22Rv1 (cell line): ENCODE measurements around the gene PHACTR1.

ENCODE experiments used
- ZFX ChIP-seq: fragments of 450-650 bp; IDR thresholded peaks from 2 replicates; pipeline ENCODE4 v1.6.1; 2017; ENCODE audit warnings: antibody characterized with exemption, borderline replicate concordance
- TF ChIP-seq, protein P1 (sequence below): fragments of 450-650 bp; IDR thresholded peaks from 2 replicates; pipeline ENCODE4 v1.5.1; 2017; ENCODE audit warnings: mild to moderate bottlenecking

DNA sequence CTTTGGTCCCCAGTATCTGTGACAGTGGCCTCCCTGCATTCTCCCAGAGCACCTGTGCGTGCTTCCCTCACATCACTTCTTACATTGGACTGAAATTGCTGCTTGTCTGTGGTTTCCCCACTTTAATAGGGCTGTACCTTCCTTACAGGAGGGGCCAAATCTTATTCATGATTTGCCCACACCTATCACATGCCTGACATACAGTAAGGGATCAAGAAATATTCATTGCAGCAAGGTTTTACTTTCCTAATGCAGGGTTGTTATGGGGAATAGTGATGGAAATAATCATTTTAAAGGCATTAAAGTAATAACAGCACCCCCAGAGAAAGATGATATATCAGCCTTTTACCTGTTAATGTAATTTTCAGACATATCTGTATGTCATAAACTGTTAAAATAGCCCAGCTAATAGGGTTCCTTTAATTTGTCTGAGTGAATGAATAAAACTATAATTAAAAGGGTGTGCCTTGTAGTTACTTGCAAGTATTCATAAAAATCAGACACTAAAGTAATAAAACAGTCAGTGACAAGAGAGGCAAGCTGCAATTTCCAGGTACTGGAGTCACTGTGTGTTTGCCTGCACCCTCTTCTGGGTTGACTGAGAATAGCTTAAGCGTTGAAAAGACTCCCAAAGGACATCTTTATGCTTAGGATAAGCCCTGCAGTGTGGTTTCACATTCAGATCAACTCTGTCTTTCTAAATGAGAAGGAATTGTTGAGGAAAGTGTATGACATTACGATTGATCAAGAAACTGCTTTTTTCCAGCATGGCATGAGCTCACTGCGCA is 182.7 kb downstream of the PHACTR1 start:
- TF ChIP-seq, protein P1, sequence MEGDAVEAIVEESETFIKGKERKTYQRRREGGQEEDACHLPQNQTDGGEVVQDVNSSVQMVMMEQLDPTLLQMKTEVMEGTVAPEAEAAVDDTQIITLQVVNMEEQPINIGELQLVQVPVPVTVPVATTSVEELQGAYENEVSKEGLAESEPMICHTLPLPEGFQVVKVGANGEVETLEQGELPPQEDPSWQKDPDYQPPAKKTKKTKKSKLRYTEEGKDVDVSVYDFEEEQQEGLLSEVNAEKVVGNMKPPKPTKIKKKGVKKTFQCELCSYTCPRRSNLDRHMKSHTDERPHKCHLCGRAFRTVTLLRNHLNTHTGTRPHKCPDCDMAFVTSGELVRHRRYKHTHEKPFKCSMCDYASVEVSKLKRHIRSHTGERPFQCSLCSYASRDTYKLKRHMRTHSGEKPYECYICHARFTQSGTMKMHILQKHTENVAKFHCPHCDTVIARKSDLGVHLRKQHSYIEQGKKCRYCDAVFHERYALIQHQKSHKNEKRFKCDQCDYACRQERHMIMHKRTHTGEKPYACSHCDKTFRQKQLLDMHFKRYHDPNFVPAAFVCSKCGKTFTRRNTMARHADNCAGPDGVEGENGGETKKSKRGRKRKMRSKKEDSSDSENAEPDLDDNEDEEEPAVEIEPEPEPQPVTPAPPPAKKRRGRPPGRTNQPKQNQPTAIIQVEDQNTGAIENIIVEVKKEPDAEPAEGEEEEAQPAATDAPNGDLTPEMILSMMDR, result no peak
- no peak for TF ChIP-seq ZFX
